Liver (tissue), 3 donors: ENCODE measurements around the gene IL13.

Source experiments
- ATF3 ChIP-seq: IDR thresholded peaks from 2 replicates; pipeline ENCODE4 v1.6.1; 2016; ENCODE audit warnings: antibody characterized with exemption
- CTCF ChIP-seq: fragments of 150-350 bp; IDR thresholded peaks from 2 replicates; pipeline ENCODE4 v1.5.1; 2017; ENCODE audit warnings: improper control_type of control experiment, low read depth, low read length; ENCODE audit not compliant: missing input control
- EGR1 ChIP-seq, 2 donors: IDR thresholded peaks; 2 replicates each; pipeline ENCODE4 v1.6.1; 2016 to 2018; ENCODE audit warnings: antibody characterized with exemption in 2 of 2, low read depth in 2 of 2
- FOXA1 ChIP-seq: IDR thresholded peaks from 2 replicates; pipeline ENCODE4 v1.6.1; 2016; ENCODE audit warnings: antibody characterized with exemption
- GABPA ChIP-seq, 2 donors: IDR thresholded peaks in 1 of 2; conservative IDR thresholded peaks in 1 of 2; 2 replicates each; pipeline ENCODE4 v1.6.1; 2016; ENCODE audit warnings: antibody characterized with exemption in 2 of 2, mild to moderate bottlenecking in 1 of 2, moderate library complexity in 1 of 2
- JUND ChIP-seq, 2 donors: IDR thresholded peaks; 2 replicates each; pipeline ENCODE4 v1.6.1; 2016; ENCODE audit warnings: antibody characterized with exemption in 2 of 2
- MAX ChIP-seq: IDR thresholded peaks from 2 replicates; pipeline ENCODE4 v1.6.1; 2016; ENCODE audit warnings: antibody characterized with exemption
- RAD21 ChIP-seq, 2 donors: IDR thresholded peaks; 2 replicates each; pipeline ENCODE4 v1.6.1; 2016; ENCODE audit warnings: antibody characterized with exemption in 2 of 2, mild to moderate bottlenecking in 2 of 2
- REST ChIP-seq: IDR thresholded peaks from 2 replicates; pipeline ENCODE4 v1.6.1; 2016; ENCODE audit warnings: antibody characterized with exemption, mild to moderate bottlenecking
- RXRA ChIP-seq, 2 donors: IDR thresholded peaks; 2 replicates each; pipeline ENCODE4 v1.6.1; 2017 to 2018; ENCODE audit warnings: antibody characterized with exemption in 2 of 2, mild to moderate bottlenecking in 1 of 2
- SP1 ChIP-seq: IDR thresholded peaks from 2 replicates; pipeline ENCODE4 v1.6.1; 2018; ENCODE audit warnings: antibody characterized with exemption, mild to moderate bottlenecking
- TAF1 ChIP-seq: conservative IDR thresholded peaks from 2 replicates; pipeline ENCODE4 v1.6.1; 2016; ENCODE audit warnings: antibody characterized with exemption, mild to moderate bottlenecking
- YY1 ChIP-seq: IDR thresholded peaks from 2 replicates; pipeline ENCODE4 v1.6.1; 2016; ENCODE audit warnings: antibody characterized with exemption, mild to moderate bottlenecking
- ZBTB33 ChIP-seq: IDR thresholded peaks from 2 replicates; pipeline ENCODE4 v1.6.1; 2016; ENCODE audit warnings: antibody characterized with exemption
- donor health status: healthy.
- donor health status: healthy.

GRCh38 chr5:132646583-132647266, 11.2 kb upstream of the IL13 start:
- no peak for TF ChIP-seq ZBTB33
- TF ChIP-seq EGR1 (IDR thresholded peaks at IDR 0.05; ENCODE audit: low read depth in 2 of 2): no peak
- no peak for TF ChIP-seq CTCF
- TF ChIP-seq RAD21 (IDR thresholded peaks at IDR 0.05): no peak
- no peak for TF ChIP-seq MAX
- TF ChIP-seq GABPA (IDR thresholded peaks at IDR 0.05 in 1 of 2, conservative IDR thresholded peaks at IDR 0.05 in 1 of 2): no peak
- no peak for TF ChIP-seq ATF3
- TF ChIP-seq TAF1: no peak
- TF ChIP-seq JUND (IDR thresholded peaks at IDR 0.05): no peak
- no peak for TF ChIP-seq YY1
- no peak for TF ChIP-seq SP1
- TF ChIP-seq RXRA (IDR thresholded peaks at IDR 0.05): no peak
- no peak for TF ChIP-seq REST
- no peak for TF ChIP-seq FOXA1
